DMS153 treated with DMSO at 0.1 percent for 48 hours (cell line): ENCODE data around the gene DNTT.
"Not testable (repeated sequence)": the region's sequence is repeated elsewhere in the genome, so short reads cannot be mapped to it uniquely, and the experiment has no call there.

Experiments used
- DNase-seq: peaks from one replicate; lab custom pipeline; 2025; ENCODE audit not compliant: unreplicated experiment; lab: John Stamatoyannopoulos, UW

Gene DNTT

GRCh38 chr10:96306516-96306915 is 2.3 kb downstream of the DNTT start:
- DNase-seq: no peak

GRCh38 chr10:96308854-96309253 is 4.6 kb downstream of the DNTT start:
- not testable (repeated sequence) for DNase-seq

DNA sequence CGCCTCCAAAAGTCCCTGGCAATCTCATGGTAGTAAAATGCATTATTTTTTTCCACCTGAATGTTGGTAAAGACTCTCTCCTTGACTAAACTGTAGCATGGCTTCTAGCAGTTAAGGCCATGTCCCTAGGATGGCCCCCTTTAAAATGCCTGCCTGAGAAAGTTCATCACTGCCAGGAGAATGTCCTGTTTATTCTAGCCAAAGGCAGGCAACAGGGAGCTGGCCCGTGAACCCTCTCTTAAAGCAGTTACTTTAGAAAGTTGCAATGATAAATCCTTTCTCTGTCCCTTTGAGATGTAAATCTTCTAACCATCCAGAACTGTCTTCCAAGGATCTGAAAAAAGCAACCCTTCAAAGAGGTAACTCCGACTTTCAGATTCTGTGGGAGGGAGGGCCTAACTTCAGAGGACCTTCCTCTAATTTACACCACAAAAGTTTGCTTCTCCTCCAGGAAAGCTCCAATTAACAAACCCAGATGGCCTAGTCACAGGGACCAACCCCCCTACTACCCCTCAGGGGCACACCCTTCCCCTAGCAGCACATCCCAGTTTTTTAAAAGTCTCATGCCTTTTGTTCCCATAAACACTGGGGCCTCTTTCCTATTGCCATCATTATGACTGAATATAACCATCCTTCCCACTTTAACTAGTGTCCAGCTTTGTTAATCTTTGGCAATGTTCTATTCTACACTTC is 5.5 kb downstream of the DNTT start:
- no peak for DNase-seq

- DNase-seq: no peak
Measured at GRCh38 chr10:96310321-96310669, 6.1 kb downstream of the DNTT start.

DNA sequence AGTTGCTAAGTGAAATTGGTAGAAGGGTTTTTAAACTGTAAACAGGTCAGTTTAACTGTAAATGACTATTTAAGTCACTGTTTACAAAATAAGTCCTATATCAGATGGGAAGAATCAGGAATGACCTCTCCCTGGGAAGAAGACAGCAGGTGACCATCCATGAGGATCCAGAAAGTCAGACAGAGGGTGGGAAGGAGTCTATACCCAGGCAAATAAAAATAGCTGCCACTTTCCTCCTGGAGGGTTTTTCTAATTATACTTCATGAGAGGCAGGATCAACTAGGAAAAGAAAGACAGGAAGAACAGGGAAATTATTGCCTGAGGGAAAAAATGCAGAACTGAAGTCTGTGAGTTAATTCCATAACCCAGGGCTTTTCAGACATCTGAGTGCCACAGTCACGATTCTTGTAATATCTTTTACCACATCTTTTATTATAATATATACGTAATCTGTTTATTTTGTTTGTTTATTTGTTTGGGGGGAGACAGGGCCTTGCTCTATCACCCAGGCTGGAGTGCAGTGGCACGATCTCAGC is 7.0 kb downstream of the DNTT start:
- no peak for DNase-seq

GRCh38 chr10:96313344-96313743 is 9.1 kb downstream of the DNTT start:
- DNase-seq: no peak

GRCh38 chr10:96317067-96317833 is 13.0 kb downstream of the DNTT start:
- DNase-seq: no peak

DNA sequence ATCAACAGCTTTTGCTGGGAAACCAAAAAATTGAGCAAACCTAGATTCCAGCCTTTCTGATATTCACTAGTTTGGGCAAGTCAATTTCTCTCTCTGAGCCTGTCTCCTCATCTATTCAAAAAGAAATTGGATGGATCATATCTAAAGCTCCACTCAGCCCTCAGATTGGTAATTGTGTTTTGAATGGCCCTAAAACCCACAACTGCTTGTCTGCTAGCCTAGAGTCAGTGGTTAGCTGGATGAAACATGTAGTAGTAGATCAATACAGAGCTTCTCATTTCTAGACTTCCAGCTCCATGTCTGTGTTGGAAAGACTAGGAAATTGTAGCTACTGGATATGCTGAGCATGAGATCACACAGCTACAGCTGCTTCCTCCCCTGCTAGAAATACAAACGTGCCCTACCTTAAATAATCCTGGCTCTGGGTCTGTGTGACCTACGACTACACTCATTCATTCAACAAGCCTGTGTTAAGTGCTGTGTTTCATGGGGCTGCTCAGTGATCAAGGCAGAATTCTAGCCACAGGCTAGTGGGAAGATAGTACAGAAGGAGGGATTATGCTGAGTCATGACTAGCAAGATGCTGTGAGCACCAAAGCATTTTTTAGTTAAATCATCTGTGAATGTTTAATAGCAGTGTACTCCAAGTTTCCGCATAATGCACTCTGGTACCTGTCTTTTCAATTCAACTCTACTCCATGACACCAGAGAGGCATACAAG is 15.7 kb downstream of the DNTT start:
- no peak for DNase-seq

DNA sequence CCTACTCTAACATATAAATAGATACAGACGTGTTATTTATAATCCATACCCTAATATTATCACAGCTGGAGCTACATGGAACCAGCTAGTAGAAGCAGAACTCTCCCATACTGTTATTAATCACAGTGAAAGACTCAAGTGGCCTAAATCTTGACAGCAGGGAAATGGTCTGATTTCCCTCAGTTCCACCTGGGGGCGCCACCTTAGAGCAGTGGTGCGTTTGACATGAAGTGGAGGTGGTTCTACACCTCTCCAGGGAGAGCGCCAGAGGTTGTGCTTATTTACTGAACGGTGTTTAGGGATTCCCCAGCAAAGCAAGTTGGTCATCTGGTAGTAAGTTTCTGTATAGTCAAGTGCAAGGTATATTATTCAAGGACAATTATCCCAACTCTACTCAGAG is 17.6 kb downstream of the DNTT start:
- no peak for DNase-seq

DNA sequence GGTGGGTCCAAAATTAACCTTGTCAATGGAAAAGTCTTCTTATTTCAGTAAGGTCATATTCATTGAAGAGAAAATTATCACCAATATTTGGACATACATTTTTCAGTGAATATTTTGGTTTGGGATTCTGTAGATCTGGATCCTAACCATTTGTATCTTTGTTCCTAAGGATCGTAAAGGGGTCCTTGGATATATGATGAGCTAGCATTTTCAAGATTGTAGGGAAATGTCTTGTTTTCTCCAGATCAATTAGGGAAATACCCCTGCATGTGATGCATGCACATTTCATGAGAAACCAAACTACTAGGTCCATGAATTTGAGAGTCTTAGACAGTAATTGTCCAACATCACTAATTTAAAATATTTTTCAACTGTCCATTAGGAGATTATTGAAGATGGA is 18.0 kb downstream of the DNTT start:
- no peak for DNase-seq

- DNase-seq: no peak
Measured at GRCh38 chr10:96324447-96324846, 20.2 kb downstream of the DNTT start.

DNA sequence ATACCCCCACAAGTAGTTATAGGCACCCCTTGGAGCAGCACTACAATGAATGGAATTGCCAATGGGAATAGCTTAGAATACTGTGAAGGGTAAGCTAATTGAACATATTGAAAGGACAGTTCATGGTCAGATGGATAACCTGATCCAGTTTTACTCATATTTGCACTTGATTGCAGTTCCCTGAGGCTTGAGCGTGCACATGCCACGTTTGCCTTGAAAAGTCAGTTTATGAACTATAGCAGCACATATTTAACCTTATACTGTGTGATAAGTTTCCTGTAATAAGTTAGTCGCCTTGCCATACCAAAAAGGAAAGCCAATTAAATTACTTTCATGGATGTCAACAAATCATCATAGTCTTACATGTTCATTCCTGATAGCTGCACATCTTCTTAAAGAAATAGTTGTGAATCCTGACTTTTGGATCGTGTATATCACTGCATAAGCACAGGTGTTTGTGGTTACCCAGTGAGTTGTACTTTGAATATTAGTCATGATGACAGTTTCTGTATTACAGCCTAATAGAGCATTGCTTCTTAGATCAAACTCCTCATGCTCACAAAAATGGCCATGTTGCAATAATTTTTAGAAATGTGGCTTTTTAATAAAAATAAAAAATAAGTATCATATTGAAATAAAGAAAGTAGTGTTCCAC is 21.6 kb downstream of the DNTT start:
- no peak for DNase-seq

DNA sequence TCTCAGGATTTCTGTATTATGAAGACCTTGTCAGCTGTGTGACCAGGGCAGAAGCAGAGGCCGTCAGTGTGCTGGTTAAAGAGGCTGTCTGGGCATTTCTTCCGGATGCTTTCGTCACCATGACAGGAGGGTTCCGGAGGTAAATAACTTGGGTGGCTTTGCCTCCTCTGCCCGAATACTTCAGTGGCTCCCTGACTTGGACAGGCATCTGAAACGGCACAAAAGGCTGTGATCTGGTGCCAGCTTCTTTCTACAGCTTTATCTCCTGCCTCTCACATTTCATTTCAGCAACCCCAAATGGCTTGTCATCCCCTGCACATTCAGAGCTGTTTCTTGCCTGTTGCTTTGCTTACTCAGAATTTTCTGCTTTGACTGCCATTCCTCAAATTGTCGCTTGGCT is 23.2 kb downstream of the DNTT start:
- DNase-seq: no peak

DNA sequence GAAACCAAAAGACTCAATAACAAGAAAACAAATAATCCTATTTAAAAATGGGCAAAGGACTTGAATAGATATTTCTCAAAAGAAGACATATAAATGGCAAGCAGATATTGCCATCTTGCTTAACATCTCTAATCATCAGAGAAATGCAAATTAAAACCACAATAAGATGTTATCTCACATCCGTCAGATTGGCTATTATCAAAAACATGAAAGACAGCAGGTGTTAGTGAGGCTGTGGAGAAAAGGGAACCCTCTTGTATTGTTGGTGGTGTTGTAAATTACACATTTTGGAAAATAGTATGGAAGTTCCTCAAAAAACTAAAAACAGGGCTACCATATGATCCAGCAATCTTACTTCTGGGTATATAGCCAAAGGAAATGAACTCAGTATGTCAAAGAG is 28.9 kb downstream of the DNTT start:
- no peak for DNase-seq

GRCh38 chr10:96334616-96335526 is 30.6 kb downstream of the DNTT start:
- peak; percentile 5 for DNase-seq

GRCh38 chr10:96337106-96337505 is 32.9 kb downstream of the DNTT start:
- DNase-seq: no peak

GRCh38 chr10:96338279-96338925 is 34.2 kb downstream of the DNTT start:
- no peak for DNase-seq

DNA sequence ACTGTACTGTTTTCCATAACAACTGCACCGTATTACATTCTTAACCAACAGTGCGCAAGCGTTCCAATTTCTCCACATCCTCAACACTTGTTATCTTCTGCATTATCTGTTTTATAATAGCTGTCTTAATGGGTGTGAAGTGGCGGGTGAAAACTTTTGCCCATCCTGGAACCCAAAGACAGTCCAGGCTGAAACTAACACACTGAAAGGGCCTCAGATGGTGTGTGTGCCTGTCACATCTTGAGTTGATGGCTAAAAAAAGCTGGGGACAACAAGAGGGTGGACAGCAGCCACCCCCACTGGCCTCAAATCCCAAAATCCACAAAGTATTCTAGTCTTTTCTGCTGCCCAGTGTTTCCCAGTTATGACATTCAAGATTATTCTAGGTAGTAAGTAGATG is 35.1 kb downstream of the DNTT start:
- DNase-seq: no peak

- DNase-seq: peak; percentile 42
Measured at GRCh38 chr10:96339956-96340904, 36.0 kb downstream of the DNTT start.
